GM19193 (cell line): Measurements from ENCODE around the gene MARCKSL1.

ENCODE experiments used
- POLR2A ChIP-seq: IDR thresholded peaks from 4 replicates; pipeline ENCODE4 v1.6.1; 2011; ENCODE audit not compliant: insufficient read depth, insufficient read length; ENCODE audit errors: extremely low read depth

Gene MARCKSL1

DNA sequence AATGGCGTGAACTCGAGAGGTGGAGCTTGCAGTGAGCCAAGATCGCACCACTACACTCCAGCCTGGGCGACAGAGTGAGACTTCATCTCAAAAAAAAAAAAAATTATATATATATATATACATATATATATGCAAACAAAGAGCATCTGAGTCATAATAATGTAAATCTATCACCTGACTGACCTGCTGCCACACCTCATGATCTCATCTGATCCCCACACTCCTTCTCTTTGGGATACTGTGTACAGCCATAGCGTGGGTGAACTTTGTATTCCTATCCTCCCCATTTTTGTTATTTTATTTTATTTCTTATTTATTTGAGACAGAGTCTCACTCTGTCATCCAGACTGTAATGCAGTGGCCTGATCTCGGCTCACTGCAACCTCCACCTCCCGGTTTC lies 46.8 kb downstream of the MARCKSL1 start:
- TF ChIP-seq POLR2A, result no peak

DNA sequence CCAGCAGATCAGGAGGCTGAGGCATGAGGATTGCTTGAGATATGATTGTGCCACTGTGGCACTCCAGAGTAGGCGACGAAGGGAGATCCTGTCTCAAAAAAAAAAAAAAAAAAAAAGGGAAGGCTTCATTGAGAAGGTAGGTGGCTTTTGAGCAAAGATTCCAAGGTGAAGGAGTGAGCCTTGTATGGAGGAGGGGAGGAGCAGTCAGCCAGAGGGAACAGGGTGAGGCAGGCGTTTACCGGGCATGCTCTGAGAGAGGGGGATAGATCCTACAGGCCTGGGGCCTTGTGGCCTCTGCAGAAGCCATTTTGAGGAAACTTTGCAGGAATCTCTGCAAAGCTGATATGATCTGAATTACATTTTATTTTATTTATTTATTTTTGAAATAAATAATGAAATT lies 49.3 kb downstream of the MARCKSL1 start:
- no peak for TF ChIP-seq POLR2A

- no peak for TF ChIP-seq POLR2A
Observed at GRCh38 chr1:32285658-32286057, 50.4 kb downstream of the MARCKSL1 start.
